Natural killer cell treated with Interleukin-12 subunit alpha and Interleukin-12 subunit beta and Interleukin-15 and Interleukin-18, amount 100 ng/mL, for 72 hours (primary cell): Measurements from ENCODE around the gene TSSC4. TPM values are rescaled to one million over a fixed set of nuclear protein-coding genes. Genes with fewer than 3 reads are reported as not detected.
"Not testable (repeated sequence)": the region's sequence is repeated elsewhere in the genome, so short reads cannot be mapped to it uniquely, and the experiment has no call there.

Source experiments
- ATAC-seq, 2 donors: fragments of 150-1000 bp; cut with Tn5 transposase in 1 of 2; sonication (Bioruptor Pico), chemical (Tn5 transposase) in 1 of 2; 2 replicates each; pipeline ENCODE4 v1.10.0; 2021
- DNase-seq: peaks from one replicate; pipeline ENCODE4 v3.0.0; 2022; ENCODE audit warnings: low spot score
- H3K27ac Mint-ChIP-seq, 2 donors: 1 replicate in 1 of 2; 2 replicates in 1 of 2; pipeline ENCODE4 v1.8.0; 2022; ENCODE audit warnings: mixed read lengths in 2 of 2, mild to moderate bottlenecking in 1 of 2, moderate library complexity in 1 of 2
- H3K27me3 Mint-ChIP-seq, 2 donors: 1 replicate in 1 of 2; 2 replicates in 1 of 2; pipeline ENCODE4 v1.8.0; 2022; ENCODE audit warnings: mixed read lengths in 2 of 2
- H3K36me3 Mint-ChIP-seq: one replicate; pipeline ENCODE4 v1.8.0; 2022; ENCODE audit warnings: mixed read lengths
- H3K4me1 Mint-ChIP-seq, 2 donors: 1 replicate in 1 of 2; 2 replicates in 1 of 2; pipeline ENCODE4 v1.8.0; 2022; ENCODE audit warnings: low read depth in 2 of 2, mixed read lengths in 2 of 2, mild to moderate bottlenecking in 1 of 2
- H3K4me3 Mint-ChIP-seq: one replicate; pipeline ENCODE4 v1.8.0; 2022; ENCODE audit warnings: mixed read lengths
- H3K9me3 Mint-ChIP-seq: 2 replicates; pipeline ENCODE4 v1.8.0; 2022; ENCODE audit warnings: mixed read lengths
- total RNA-seq, 2 donors: library from RNA; stranded (reverse); gene quantifications; one replicate each; pipeline ENCODE4 v1.2.3, GENCODE V29; 2022

Gene TSSC4
- total RNA-seq, 2 donors from 2014 or later = 66.0 to 98.2 TPM

- H3K27ac Mint-ChIP-seq, ATAC-seq, H3K36me3 Mint-ChIP-seq, H3K4me1 Mint-ChIP-seq, DNase-seq, H3K27me3 Mint-ChIP-seq, H3K4me3 Mint-ChIP-seq, H3K9me3 Mint-ChIP-seq: not testable (repeated sequence)
These were observed 36.2 kb upstream of the TSSC4 start for GRCh38 chr11:2364386-2364785.

GRCh38 chr11:2365571-2366210 is 34.9 kb upstream of the TSSC4 start:
- DNase-seq (no peak), ATAC-seq (no peak)
- Mint-ChIP-seq H3K36me3 (no peaks in the 10 kb centered on the region), H3K9me3 (no peaks in the 10 kb centered on the region), H3K27ac (no peak overlapping the region), H3K4me3 (no peak overlapping the region), H3K4me1 (no peaks in the 10 kb centered on the region), H3K27me3 (peaks cover 5 to 8% of the 10 kb centered on the region in 2 donors)

- H3K4me3 Mint-ChIP-seq = no peak overlapping the region
- H3K36me3 Mint-ChIP-seq = no peaks in the 10 kb centered on the region
- H3K9me3 Mint-ChIP-seq = no peaks in the 10 kb centered on the region
- peaks cover 5 to 8% of the 10 kb centered on the region in 2 donors for H3K27me3 Mint-ChIP-seq
- no peak for ATAC-seq
- H3K4me1 Mint-ChIP-seq = no peaks in the 10 kb centered on the region
- DNase-seq = no peak
- H3K27ac Mint-ChIP-seq = no peak overlapping the region
These were observed 34.3 kb upstream of the TSSC4 start for GRCh38 chr11:2366276-2366675.

GRCh38 chr11:2366733-2367132 is 33.8 kb upstream of the TSSC4 start:
- DNase-seq (no peak), ATAC-seq (no peak)
- Mint-ChIP-seq H3K27me3 (peaks cover 5 to 8% of the 10 kb centered on the region in 2 donors), H3K27ac (no peak overlapping the region), H3K4me1 (no peaks in the 10 kb centered on the region), H3K9me3 (no peaks in the 10 kb centered on the region), H3K4me3 (no peak overlapping the region), H3K36me3 (no peaks in the 10 kb centered on the region)

- Mint-ChIP-seq H3K27ac (no peak overlapping the region), H3K4me3 (no peak overlapping the region), H3K36me3 (no peaks in the 10 kb centered on the region), H3K27me3 (peaks cover 2 to 8% of the 10 kb centered on the region in 2 donors), H3K9me3 (no peaks in the 10 kb centered on the region), H3K4me1 (no peaks in the 10 kb centered on the region)
- DNase-seq = no peak
- ATAC-seq = no peak
These were observed 33.0 kb upstream of the TSSC4 start for GRCh38 chr11:2367266-2368160.

GRCh38 chr11:2368178-2368850 is 32.2 kb upstream of the TSSC4 start:
- DNase-seq (no peak), ATAC-seq (no peak)
- Mint-ChIP-seq H3K9me3 (no peaks in the 10 kb centered on the region), H3K4me1 (no peaks in the 10 kb centered on the region), H3K27me3 (peaks cover 2 to 8% of the 10 kb centered on the region in 2 donors), H3K36me3 (no peaks in the 10 kb centered on the region), H3K27ac (no peak overlapping the region), H3K4me3 (no peak overlapping the region)

GRCh38 chr11:2368851-2369180 is 31.7 kb upstream of the TSSC4 start:
- DNase-seq (no peak), ATAC-seq (no peak)
- Mint-ChIP-seq H3K9me3 (no peaks in the 10 kb centered on the region), H3K4me1 (no peaks in the 10 kb centered on the region), H3K27ac (no peak overlapping the region), H3K27me3 (peaks cover 2 to 8% of the 10 kb centered on the region in 2 donors), H3K36me3 (no peaks in the 10 kb centered on the region), H3K4me3 (no peak overlapping the region)

- Mint-ChIP-seq H3K4me1 (no peaks in the 10 kb centered on the region), H3K27me3 (peaks cover 2 to 8% of the 10 kb centered on the region in 2 donors), H3K36me3 (no peaks in the 10 kb centered on the region), H3K9me3 (no peaks in the 10 kb centered on the region), H3K27ac (no peak overlapping the region), H3K4me3 (no peak overlapping the region)
- ATAC-seq (no peak), DNase-seq (no peak)
These were observed 31.2 kb upstream of the TSSC4 start for GRCh38 chr11:2369320-2369719.

- H3K27me3 Mint-ChIP-seq = peaks cover 2 to 3% of the 10 kb centered on the region in 2 donors
- no peak for ATAC-seq
- no peak overlapping the region for H3K4me3 Mint-ChIP-seq
- no peaks in the 10 kb centered on the region for H3K36me3 Mint-ChIP-seq
- no peaks in the 10 kb centered on the region for H3K9me3 Mint-ChIP-seq
- H3K4me1 Mint-ChIP-seq = no peaks in the 10 kb centered on the region
- no peak for DNase-seq
- no peak overlapping the region for H3K27ac Mint-ChIP-seq
These were observed 30.7 kb upstream of the TSSC4 start for GRCh38 chr11:2369896-2370295.

- no peak for DNase-seq
- no peaks in the 10 kb centered on the region for H3K27me3 Mint-ChIP-seq
- H3K36me3 Mint-ChIP-seq = no peaks in the 10 kb centered on the region
- H3K27ac Mint-ChIP-seq = no peak overlapping the region
- H3K4me3 Mint-ChIP-seq = no peak overlapping the region
- no peak for ATAC-seq
- H3K9me3 Mint-ChIP-seq = no peaks in the 10 kb centered on the region
- H3K4me1 Mint-ChIP-seq = peaks cover 7 to 9% of the 10 kb centered on the region in 2 donors
These were observed 25.9 kb upstream of the TSSC4 start for GRCh38 chr11:2374456-2375201.

- Mint-ChIP-seq H3K4me3 (no peak overlapping the region), H3K9me3 (no peaks in the 10 kb centered on the region), H3K27ac (no peak overlapping the region), H3K4me1 (peaks cover 15% of the 10 kb centered on the region in 2 donors), H3K27me3 (no peaks in the 10 kb centered on the region), H3K36me3 (no peaks in the 10 kb centered on the region)
- ATAC-seq (no peak), DNase-seq (no peak)
These were observed 25.2 kb upstream of the TSSC4 start for GRCh38 chr11:2375341-2375853.

- DNase-seq = no peak
- H3K27me3 Mint-ChIP-seq = no peaks in the 10 kb centered on the region
These were observed 24.5 kb upstream of the TSSC4 start for GRCh38 chr11:2375964-2376551.

More at GRCh38 chr11:2375964-2376551, 24.5 kb upstream of the TSSC4 start:
- H3K4me1 Mint-ChIP-seq = peaks cover 21 to 22% of the 10 kb centered on the region in 2 donors
- no peak overlapping the region for H3K4me3 Mint-ChIP-seq
- no peak for ATAC-seq
- H3K27ac Mint-ChIP-seq = no peak overlapping the region
- H3K9me3 Mint-ChIP-seq = no peaks in the 10 kb centered on the region
- H3K36me3 Mint-ChIP-seq = no peaks in the 10 kb centered on the region
